ENCODE measurements around the gene GET3. TPM values are rescaled to one million over a fixed set of nuclear protein-coding genes. Genes with fewer than 3 reads are reported as not detected.
A peak's percentile ranks its signal among the peaks of the same experiment; 100 is the strongest.

Gene GET3
- total RNA-seq, 1 experiment from 2014 or later = 110 TPM

DNA sequence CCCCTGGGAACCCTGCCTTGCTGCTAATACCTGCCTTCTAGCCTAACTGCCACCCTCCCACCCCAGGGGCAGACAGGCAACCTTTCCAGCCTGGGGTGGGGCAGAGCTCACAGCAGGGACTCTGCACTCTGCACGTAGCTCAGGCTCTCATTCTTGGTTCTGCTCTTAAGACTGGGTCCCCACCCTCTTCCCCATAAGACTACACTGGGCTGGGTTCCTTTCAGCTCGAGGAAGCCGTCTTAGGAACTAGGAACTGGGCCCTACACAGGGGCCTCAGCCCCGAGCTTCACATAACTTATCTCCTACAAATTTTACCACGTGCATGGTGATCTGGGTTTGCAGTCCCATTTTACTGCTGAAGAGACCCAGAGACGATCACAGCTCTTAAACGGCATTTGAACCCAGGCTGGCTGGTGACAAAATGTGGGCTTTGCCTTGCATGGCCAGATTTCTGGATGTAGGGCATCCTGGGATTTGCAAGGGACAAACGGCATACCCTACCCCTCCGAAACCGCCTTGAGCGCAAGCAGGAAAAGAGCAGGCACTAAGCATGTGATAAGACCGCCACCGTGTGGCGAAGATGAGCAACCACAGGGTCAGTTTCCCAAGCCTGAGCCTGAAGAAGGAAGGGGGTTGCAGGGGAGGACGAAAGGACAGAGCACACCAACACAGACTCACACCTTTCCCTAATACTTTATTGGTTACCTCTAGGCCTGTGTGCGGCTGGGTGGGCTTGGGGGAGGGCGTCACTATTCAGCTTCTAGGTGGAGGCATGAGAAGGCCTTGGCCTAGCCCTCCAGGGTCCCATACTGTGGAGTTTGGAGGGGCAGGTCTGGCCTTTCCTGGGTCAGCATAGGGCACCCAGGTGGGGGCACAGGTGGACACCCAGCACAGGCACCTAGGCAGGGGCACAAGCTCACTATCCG, 59.1 kb downstream of the GET3 start:
- CTCF ChIA-PET = interaction anchor here (0.5 to 14.0 kb wide), 20 partner anchors 10 to 138 kb away, joined by 3 to 341 read pairs (median 6); partner anchors contain the start of genes RNASEH2A and TRIR
- Mint-ChIP-seq H3K4me1 (peaks cover 26% of the 10 kb centered on the region), H3K4me3 (peak overlapping the region; percentile 43; the same call in 1 of the 2 replicates), H3K9me3 (no peaks in the 10 kb centered on the region), H3K27ac (peak overlapping the region; percentile 96), H3K36me3 (peaks cover 19% of the 10 kb centered on the region), H3K27me3 (ENCODE audit: low read depth) (peaks cover 25% of the 10 kb centered on the region)
- TF ChIP-seq ETV6 (CRISPR knock-in tag; IDR thresholded peaks at IDR 0.05) = peak; percentile 63; the same call in 1 of the 2 replicates
- peak; percentile 74; the same call in 1 of the 2 replicates for TF ChIP-seq TEAD1 (CRISPR knock-in tag; IDR thresholded peaks at IDR 0.05)
- TF ChIP-seq, protein P1, sequence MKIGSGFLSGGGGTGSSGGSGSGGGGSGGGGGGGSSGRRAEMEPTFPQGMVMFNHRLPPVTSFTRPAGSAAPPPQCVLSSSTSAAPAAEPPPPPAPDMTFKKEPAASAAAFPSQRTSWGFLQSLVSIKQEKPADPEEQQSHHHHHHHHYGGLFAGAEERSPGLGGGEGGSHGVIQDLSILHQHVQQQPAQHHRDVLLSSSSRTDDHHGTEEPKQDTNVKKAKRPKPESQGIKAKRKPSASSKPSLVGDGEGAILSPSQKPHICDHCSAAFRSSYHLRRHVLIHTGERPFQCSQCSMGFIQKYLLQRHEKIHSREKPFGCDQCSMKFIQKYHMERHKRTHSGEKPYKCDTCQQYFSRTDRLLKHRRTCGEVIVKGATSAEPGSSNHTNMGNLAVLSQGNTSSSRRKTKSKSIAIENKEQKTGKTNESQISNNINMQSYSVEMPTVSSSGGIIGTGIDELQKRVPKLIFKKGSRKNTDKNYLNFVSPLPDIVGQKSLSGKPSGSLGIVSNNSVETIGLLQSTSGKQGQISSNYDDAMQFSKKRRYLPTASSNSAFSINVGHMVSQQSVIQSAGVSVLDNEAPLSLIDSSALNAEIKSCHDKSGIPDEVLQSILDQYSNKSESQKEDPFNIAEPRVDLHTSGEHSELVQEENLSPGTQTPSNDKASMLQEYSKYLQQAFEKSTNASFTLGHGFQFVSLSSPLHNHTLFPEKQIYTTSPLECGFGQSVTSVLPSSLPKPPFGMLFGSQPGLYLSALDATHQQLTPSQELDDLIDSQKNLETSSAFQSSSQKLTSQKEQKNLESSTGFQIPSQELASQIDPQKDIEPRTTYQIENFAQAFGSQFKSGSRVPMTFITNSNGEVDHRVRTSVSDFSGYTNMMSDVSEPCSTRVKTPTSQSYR (CRISPR knock-in tag; IDR thresholded peaks at IDR 0.05) = no peak
- TF ChIP-seq, protein P2, sequence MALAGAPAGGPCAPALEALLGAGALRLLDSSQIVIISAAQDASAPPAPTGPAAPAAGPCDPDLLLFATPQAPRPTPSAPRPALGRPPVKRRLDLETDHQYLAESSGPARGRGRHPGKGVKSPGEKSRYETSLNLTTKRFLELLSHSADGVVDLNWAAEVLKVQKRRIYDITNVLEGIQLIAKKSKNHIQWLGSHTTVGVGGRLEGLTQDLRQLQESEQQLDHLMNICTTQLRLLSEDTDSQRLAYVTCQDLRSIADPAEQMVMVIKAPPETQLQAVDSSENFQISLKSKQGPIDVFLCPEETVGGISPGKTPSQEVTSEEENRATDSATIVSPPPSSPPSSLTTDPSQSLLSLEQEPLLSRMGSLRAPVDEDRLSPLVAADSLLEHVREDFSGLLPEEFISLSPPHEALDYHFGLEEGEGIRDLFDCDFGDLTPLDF (CRISPR knock-in tag; IDR thresholded peaks at IDR 0.05) = no peak
- TF ChIP-seq, protein P3, sequence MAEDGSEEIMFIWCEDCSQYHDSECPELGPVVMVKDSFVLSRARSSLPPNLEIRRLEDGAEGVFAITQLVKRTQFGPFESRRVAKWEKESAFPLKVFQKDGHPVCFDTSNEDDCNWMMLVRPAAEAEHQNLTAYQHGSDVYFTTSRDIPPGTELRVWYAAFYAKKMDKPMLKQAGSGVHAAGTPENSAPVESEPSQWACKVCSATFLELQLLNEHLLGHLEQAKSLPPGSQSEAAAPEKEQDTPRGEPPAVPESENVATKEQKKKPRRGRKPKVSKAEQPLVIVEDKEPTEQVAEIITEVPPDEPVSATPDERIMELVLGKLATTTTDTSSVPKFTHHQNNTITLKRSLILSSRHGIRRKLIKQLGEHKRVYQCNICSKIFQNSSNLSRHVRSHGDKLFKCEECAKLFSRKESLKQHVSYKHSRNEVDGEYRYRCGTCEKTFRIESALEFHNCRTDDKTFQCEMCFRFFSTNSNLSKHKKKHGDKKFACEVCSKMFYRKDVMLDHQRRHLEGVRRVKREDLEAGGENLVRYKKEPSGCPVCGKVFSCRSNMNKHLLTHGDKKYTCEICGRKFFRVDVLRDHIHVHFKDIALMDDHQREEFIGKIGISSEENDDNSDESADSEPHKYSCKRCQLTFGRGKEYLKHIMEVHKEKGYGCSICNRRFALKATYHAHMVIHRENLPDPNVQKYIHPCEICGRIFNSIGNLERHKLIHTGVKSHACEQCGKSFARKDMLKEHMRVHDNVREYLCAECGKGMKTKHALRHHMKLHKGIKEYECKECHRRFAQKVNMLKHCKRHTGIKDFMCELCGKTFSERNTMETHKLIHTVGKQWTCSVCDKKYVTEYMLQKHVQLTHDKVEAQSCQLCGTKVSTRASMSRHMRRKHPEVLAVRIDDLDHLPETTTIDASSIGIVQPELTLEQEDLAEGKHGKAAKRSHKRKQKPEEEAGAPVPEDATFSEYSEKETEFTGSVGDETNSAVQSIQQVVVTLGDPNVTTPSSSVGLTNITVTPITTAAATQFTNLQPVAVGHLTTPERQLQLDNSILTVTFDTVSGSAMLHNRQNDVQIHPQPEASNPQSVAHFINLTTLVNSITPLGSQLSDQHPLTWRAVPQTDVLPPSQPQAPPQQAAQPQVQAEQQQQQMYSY (CRISPR knock-in tag; IDR thresholded peaks at IDR 0.05) = peak; percentile 68
- TF ChIP-seq, protein P4, sequence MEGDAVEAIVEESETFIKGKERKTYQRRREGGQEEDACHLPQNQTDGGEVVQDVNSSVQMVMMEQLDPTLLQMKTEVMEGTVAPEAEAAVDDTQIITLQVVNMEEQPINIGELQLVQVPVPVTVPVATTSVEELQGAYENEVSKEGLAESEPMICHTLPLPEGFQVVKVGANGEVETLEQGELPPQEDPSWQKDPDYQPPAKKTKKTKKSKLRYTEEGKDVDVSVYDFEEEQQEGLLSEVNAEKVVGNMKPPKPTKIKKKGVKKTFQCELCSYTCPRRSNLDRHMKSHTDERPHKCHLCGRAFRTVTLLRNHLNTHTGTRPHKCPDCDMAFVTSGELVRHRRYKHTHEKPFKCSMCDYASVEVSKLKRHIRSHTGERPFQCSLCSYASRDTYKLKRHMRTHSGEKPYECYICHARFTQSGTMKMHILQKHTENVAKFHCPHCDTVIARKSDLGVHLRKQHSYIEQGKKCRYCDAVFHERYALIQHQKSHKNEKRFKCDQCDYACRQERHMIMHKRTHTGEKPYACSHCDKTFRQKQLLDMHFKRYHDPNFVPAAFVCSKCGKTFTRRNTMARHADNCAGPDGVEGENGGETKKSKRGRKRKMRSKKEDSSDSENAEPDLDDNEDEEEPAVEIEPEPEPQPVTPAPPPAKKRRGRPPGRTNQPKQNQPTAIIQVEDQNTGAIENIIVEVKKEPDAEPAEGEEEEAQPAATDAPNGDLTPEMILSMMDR (IDR thresholded peaks at IDR 0.05) = peak; percentile 84
- no peak for TF ChIP-seq CBFB (CRISPR knock-in tag; IDR thresholded peaks at IDR 0.05; ENCODE audit: low read depth)
- TF ChIP-seq TEAD4 (CRISPR knock-in tag; IDR thresholded peaks at IDR 0.05) = 0 out of 2 replicates have a peak, but pooled peaks have one; percentile 34
- ATAC-seq = peak; percentile 67
- DNase-seq (ENCODE audit: low spot score) = peak; percentile 86
- POLR2A ChIA-PET = interaction anchor here (0.6 to 1.7 kb wide), 5 partner anchors 18 to 917 kb away, joined by 3 to 12 read pairs (median 3); no protein-coding TSS in a partner anchor

DNA sequence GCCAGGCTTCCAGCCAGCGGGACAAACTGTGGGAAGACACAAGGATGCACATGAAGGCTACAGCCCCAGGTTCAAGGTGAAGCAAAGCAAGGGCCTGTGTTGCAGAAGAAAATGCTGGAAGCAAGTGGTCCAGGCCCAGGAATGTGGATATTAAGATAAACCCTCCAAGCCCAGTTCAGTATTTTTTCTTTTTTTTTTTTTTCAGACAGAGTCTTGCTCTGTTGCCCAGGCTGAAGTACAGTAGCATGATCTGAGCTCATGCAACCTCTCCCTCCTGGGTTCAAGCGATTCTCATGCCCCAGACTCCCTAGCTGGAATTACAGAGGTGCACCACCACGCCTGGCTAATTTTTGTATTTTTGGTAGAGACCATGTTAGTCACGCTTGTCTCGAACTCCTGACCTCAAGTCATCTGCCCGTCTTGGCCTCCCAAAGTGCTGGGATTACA, 59.9 kb downstream of the GET3 start:
- POLR2A ChIA-PET = interaction anchor here (0.6 to 1.0 kb wide), 2 partner anchors 27 to 1177 kb away, joined by 3 to 4 read pairs; no protein-coding TSS in a partner anchor
- no peak overlapping the region for H3K27ac Mint-ChIP-seq
- H3K27me3 Mint-ChIP-seq (ENCODE audit: low read depth) = peaks cover 22% of the 10 kb centered on the region
- no peak overlapping the region for H3K4me3 Mint-ChIP-seq
- peaks cover 19% of the 10 kb centered on the region for H3K36me3 Mint-ChIP-seq
- peaks cover 28% of the 10 kb centered on the region for H3K4me1 Mint-ChIP-seq
- CTCF ChIA-PET = interaction anchor here (0.6 to 14.0 kb wide), 7 partner anchors 20 to 1995 kb away, joined by 3 to 341 read pairs (median 6); no protein-coding TSS in a partner anchor
- no peaks in the 10 kb centered on the region for H3K9me3 Mint-ChIP-seq
- ATAC-seq (no peak), DNase-seq (ENCODE audit: low spot score) (no peak)
- TF ChIP-seq, protein P1 (CRISPR knock-in tag; IDR thresholded peaks at IDR 0.05) = no peak
- TF ChIP-seq ZNF121 (CRISPR knock-in tag; IDR thresholded peaks at IDR 0.05) (no peak), ZNF219 (CRISPR knock-in tag; IDR thresholded peaks at IDR 0.05; ENCODE audit: borderline replicate concordance) (no peak), MYBL2 (CRISPR knock-in tag; IDR thresholded peaks at IDR 0.05) (no peak), GABPB1 (CRISPR knock-in tag; IDR thresholded peaks at IDR 0.05) (no peak), EMX1 (CRISPR knock-in tag; IDR thresholded peaks at IDR 0.05) (no peak), NR1H2 (CRISPR knock-in tag; IDR thresholded peaks at IDR 0.05) (no peak), TEAD1 (CRISPR knock-in tag; IDR thresholded peaks at IDR 0.05) (no peak), NFYB (CRISPR knock-in tag; conservative IDR thresholded peaks at IDR 0.05; ENCODE audit: low read depth) (no peak)
- TF ChIP-seq, protein P5, sequence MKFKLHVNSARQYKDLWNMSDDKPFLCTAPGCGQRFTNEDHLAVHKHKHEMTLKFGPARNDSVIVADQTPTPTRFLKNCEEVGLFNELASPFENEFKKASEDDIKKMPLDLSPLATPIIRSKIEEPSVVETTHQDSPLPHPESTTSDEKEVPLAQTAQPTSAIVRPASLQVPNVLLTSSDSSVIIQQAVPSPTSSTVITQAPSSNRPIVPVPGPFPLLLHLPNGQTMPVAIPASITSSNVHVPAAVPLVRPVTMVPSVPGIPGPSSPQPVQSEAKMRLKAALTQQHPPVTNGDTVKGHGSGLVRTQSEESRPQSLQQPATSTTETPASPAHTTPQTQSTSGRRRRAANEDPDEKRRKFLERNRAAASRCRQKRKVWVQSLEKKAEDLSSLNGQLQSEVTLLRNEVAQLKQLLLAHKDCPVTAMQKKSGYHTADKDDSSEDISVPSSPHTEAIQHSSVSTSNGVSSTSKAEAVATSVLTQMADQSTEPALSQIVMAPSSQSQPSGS (CRISPR knock-in tag; IDR thresholded peaks at IDR 0.05; ENCODE audit: borderline replicate concordance, low read depth) = no peak
